H1 (cell line): ENCODE measurements around the gene MAPK1. TPM values are rescaled to one million over a fixed set of nuclear protein-coding genes. Genes with fewer than 3 reads are reported as not detected.

Experiments used
- CTCF ChIP-seq, 3 experiments: IDR thresholded peaks; 1 replicate in 2 of 3; 2 replicates in 1 of 3; pipeline versions ENCODE4 v1.5.1 to v1.6.1; 2011; ENCODE audit warnings: low read length in 3 of 3, mild to moderate bottlenecking in 3 of 3, inconsistent platforms in 2 of 3, low read depth in 1 of 3, moderate library complexity in 1 of 3; ENCODE audit not compliant: insufficient read depth in 1 of 3; ENCODE audit errors: control extremely low read depth in 1 of 3
- HDAC6 ChIP-seq: IDR thresholded peaks from one replicate; pipeline ENCODE4 v1.7.1; 2012; ENCODE audit warnings: low read depth, mild to moderate bottlenecking, inconsistent platforms, low read length, moderate library complexity
- KDM4A ChIP-seq: IDR thresholded peaks from one replicate; pipeline ENCODE4 v1.7.1; 2012; ENCODE audit warnings: low read depth, mild to moderate bottlenecking, moderate library complexity, low read length, inconsistent platforms; ENCODE audit not compliant: severe bottlenecking
- PHF8 ChIP-seq: fragments of 200-600 bp; sonication (generic); conservative IDR thresholded peaks from 2 replicates; pipeline ENCODE4 v1.7.1; 2012; ENCODE audit warnings: low read depth, mild to moderate bottlenecking, inconsistent platforms, low read length, moderate library complexity
- RAD21 ChIP-seq, 2 experiments: IDR thresholded peaks in 1 of 2; conservative IDR thresholded peaks in 1 of 2; 2 replicates each; pipeline ENCODE4 v1.6.1; 2011; ENCODE audit warnings: low read depth in 2 of 2, low read length in 2 of 2, improper control_type of control experiment in 1 of 2, inconsistent platforms in 1 of 2, mild to moderate bottlenecking in 1 of 2, moderate library complexity in 1 of 2
- RFX5 ChIP-seq: IDR thresholded peaks from 2 replicates; pipeline ENCODE4 v1.6.1; 2011; ENCODE audit warnings: low read depth, low read length, improper control_type of control experiment, borderline replicate concordance
- SP2 ChIP-seq: IDR thresholded peaks from 2 replicates; pipeline ENCODE4 v1.6.1; 2012; ENCODE audit warnings: mild to moderate bottlenecking, low read length, inconsistent platforms
- SP4 ChIP-seq: IDR thresholded peaks from 2 replicates; pipeline ENCODE4 v1.6.1; 2012; ENCODE audit warnings: low read length, inconsistent platforms
- polyA plus RNA-seq, 7 experiments: library from polyadenylated mRNA; depleted of rRNA in 3 of 7; stranded (reverse) in 5 of 7; unstranded in 2 of 7; fragments of >200 nt in 5 of 7; fragments of 200-250 nt in 2 of 7; gene quantifications; 1 replicate in 5 of 7; 2 replicates in 1 of 7; 4 replicates in 1 of 7; pipeline versions ENCODE4 v1.2.1 to v1.2.3, GENCODE V29; 2011 to 2013; ENCODE audit warnings: missing spikeins in 2 of 7, mixed read lengths in 2 of 7
- total RNA-seq: library from RNA; stranded (reverse); fragmentation: NEBNext Ultra II Directional; extraction: Animal tissue kit (Norgen Biotek cat#: 25700); gene quantifications from 2 replicates; pipeline ENCODE4 v1.2.1, GENCODE V29; 2021

The MAPK1 gene
- total and polyA plus RNA-seq, 2 of the 8 experiments (the other 6 are each of a cell fraction or from before 2014, with no cell fraction given): 28.1 to 101 TPM

- no peak for TF ChIP-seq RFX5
- TF ChIP-seq PHF8: no peak
- no peak for TF ChIP-seq SP2
- TF ChIP-seq SP4: no peak
- TF ChIP-seq CTCF (IDR thresholded peaks at IDR 0.05; ENCODE audit: control extremely low read depth in 1 of 3, insufficient read depth in 1 of 3, low read depth in 1 of 3, low read length in 3 of 3): no peak
- TF ChIP-seq RAD21 (IDR thresholded peaks at IDR 0.05 in 1 of 2, conservative IDR thresholded peaks at IDR 0.05 in 1 of 2; ENCODE audit: low read depth in 2 of 2, low read length in 2 of 2): no peak
- no peak for TF ChIP-seq KDM4A
- no peak for TF ChIP-seq HDAC6
Observed at GRCh38 chr22:21736948-21737347, 130.5 kb downstream of the MAPK1 start (continued).
